ENCODE data around the gene TCEANC. TPM values are rescaled to one million over a fixed set of nuclear protein-coding genes. Genes with fewer than 3 reads are reported as not detected.
A peak's percentile ranks its signal among the peaks of the same experiment; 100 is the strongest.

The TCEANC gene
- total RNA-seq, 1 experiment from 2014 or later = 3.1 TPM

DNA sequence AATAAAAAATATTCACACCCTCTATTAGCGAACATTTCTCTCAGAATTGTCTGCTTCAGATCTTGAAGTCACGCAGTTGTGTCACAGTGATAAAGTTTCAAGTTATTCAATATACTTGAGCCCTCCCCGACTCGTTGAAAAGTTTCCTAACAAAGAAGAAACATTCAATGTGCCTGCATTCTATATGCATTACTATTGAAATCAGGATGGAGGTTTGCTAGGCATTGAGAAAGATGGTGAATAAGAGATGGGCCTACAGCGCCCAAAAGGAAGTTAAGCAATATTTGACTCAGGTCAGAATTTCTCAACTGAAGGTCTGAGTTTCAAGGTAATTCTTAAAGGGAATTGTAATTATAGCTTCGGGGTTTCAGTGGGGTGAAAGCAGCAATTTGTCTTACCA is 6.1 kb downstream of the TCEANC start:
- Histone ChIP-seq H4K91ac (ENCODE audit: insufficient read length, low read depth, low read length) (no peak overlapping the region), H4K8ac (replicated peaks; ENCODE audit: insufficient read length, low read depth, low read length) (no peak overlapping the region), H3K9me3 (ENCODE audit: control insufficient read depth, low read depth, low read length) (no peaks in the 10 kb centered on the region), H3K9ac (ENCODE audit: extremely low read depth, insufficient read length, low read length) (no peak overlapping the region), H2AK5ac (ENCODE audit: insufficient read length, low read length) (no peak overlapping the region), H3K23me2 (ENCODE audit: insufficient read length, low read depth, low read length, poor library complexity, severe bottlenecking) (no peaks in the 10 kb centered on the region), H3K56ac (ENCODE audit: insufficient read length, low read depth, low read length) (no peak overlapping the region), H4K20me1 (ENCODE audit: control insufficient read depth, insufficient read depth, insufficient read length) (no peaks in the 10 kb centered on the region), H3K79me2 (ENCODE audit: insufficient read depth, low read length) (no peaks in the 10 kb centered on the region), H2BK120ac (ENCODE audit: low read depth, low read length, poor library complexity, severe bottlenecking) (no peak overlapping the region), H3T11ph (ENCODE audit: low read length) (no peak overlapping the region), H3K14ac (ENCODE audit: insufficient read depth, low read length) (no peak overlapping the region), H3K4me1 (ENCODE audit: insufficient read depth, low read length) (no peaks in the 10 kb centered on the region), H3K18ac (ENCODE audit: insufficient read length, low read depth, low read length) (no peak overlapping the region), H3K4ac (ENCODE audit: low read depth, low read length) (no peak overlapping the region), H3K27ac (ENCODE audit: insufficient read length, low read depth, low read length) (no peak overlapping the region), H2BK5ac (ENCODE audit: insufficient read length, low read length) (no peak overlapping the region), H3K23ac (ENCODE audit: insufficient read length, low read depth, low read length) (no peak overlapping the region), H4K5ac (ENCODE audit: insufficient read length, low read depth, low read length) (no peak overlapping the region), H3K27me3 (ENCODE audit: insufficient read depth, low read length) (no peaks in the 10 kb centered on the region), H2BK20ac (ENCODE audit: low read depth, low read length, poor library complexity, severe bottlenecking) (no peak overlapping the region), H3K79me1 (ENCODE audit: insufficient read depth, low read depth, low read length, poor library complexity, severe bottlenecking) (no peaks in the 10 kb centered on the region), H2AFZ (ENCODE audit: low read length) (no peak overlapping the region), H2BK15ac (ENCODE audit: low read depth, low read length) (no peak overlapping the region), H3K4me2 (ENCODE audit: insufficient read depth, insufficient read length, low read length) (no peak overlapping the region), H2BK12ac (ENCODE audit: insufficient read length, low read depth, low read length) (no peak overlapping the region)
- Mint-ChIP-seq H3K27ac (peak overlapping the region in 2 of 3 experiments; percentile 46; a peak in 3 of 7 replicates), H3K4me1 (peaks cover 6 to 11% of the 10 kb centered on the region in 2 experiments), H3K4me3 (no peak overlapping the region), H3K36me3 (ENCODE audit: insufficient read depth in 1 of 3, low read depth in 3 of 3) (peaks cover 14 to 45% (median 38%) of the 10 kb centered on the region in 3 experiments; a peak in 6 of 7 replicates), H3K9me3 (peaks cover 41 to 55% of the 10 kb centered on the region in 2 experiments), H3K27me3 (ENCODE audit: low read depth) (no peaks in the 10 kb centered on the region)
- DNase-seq = no peak
- no CpG with 5 or more reads among the region's 6 CpGs for WGBS (ENCODE audit: extremely low coverage, insufficient read length, low lambda C conversion rate)
- no peak for TF ChIP-seq CTCF (conservative IDR thresholded peaks at IDR 0.05)

All from H9 (cell line).